Trophoblast cell (in vitro differentiated cells and primary cell): ENCODE measurements around the gene HBG2.

ENCODE experiments used
- DNase-seq, 2 donors: peaks; one replicate each; pipeline ENCODE4 v3.0.0-alpha.2; 2016
- H2AFZ ChIP-seq: 2 replicates; pipeline ENCODE4 v1.6.1; 2013; ENCODE audit warnings: low read length, moderate library complexity, mild to moderate bottlenecking; ENCODE audit not compliant: insufficient read depth, poor library complexity
- H2AK5ac ChIP-seq: 2 replicates; pipeline ENCODE4 v1.6.1; 2013; ENCODE audit warnings: mild to moderate bottlenecking, low read length
- H2BK120ac ChIP-seq: 2 replicates; pipeline ENCODE4 v1.6.1; 2013; ENCODE audit warnings: low read length, mild to moderate bottlenecking, moderate library complexity; ENCODE audit not compliant: insufficient read depth, poor library complexity
- H2BK12ac ChIP-seq: 2 replicates; pipeline ENCODE4 v1.6.1; 2013; ENCODE audit warnings: mild to moderate bottlenecking, low read length, moderate library complexity
- H2BK5ac ChIP-seq: 2 replicates; pipeline ENCODE4 v1.6.1; 2013; ENCODE audit warnings: low read length, low read depth, moderate library complexity, mild to moderate bottlenecking; ENCODE audit not compliant: poor library complexity
- H3K14ac ChIP-seq: 2 replicates; pipeline ENCODE4 v1.6.1; 2013; ENCODE audit warnings: mild to moderate bottlenecking, low read length
- H3K18ac ChIP-seq: 2 replicates; pipeline ENCODE4 v1.6.1; 2013; ENCODE audit warnings: mild to moderate bottlenecking, low read length
- H3K23ac ChIP-seq: 2 replicates; pipeline ENCODE4 v1.6.1; 2013; ENCODE audit warnings: low read length
- H3K27ac ChIP-seq: 2 replicates; pipeline ENCODE4 v1.5.1; 2013; ENCODE audit warnings: low read depth, mild to moderate bottlenecking, inconsistent platforms, low read length, moderate library complexity
- H3K27me3 ChIP-seq: 2 replicates; pipeline ENCODE4 v1.6.1; 2013; ENCODE audit warnings: inconsistent platforms, mild to moderate bottlenecking, low read length, moderate library complexity; ENCODE audit not compliant: insufficient read depth
- H3K36me3 ChIP-seq, 2 experiments: 1 replicate in 1 of 2; 2 replicates in 1 of 2; pipeline ENCODE4 v1.6.1; 2013; ENCODE audit warnings: low read length in 2 of 2, mild to moderate bottlenecking in 2 of 2, moderate library complexity in 1 of 2; ENCODE audit not compliant: insufficient read depth in 2 of 2, control insufficient read depth in 1 of 2
- H3K4ac ChIP-seq: 2 replicates; pipeline ENCODE4 v1.6.1; 2013; ENCODE audit warnings: low read depth, mild to moderate bottlenecking, low read length, moderate library complexity
- H3K4me1 ChIP-seq, 2 experiments: 1 replicate in 1 of 2; 2 replicates in 1 of 2; pipeline ENCODE4 v1.6.1; 2013; ENCODE audit warnings: low read length in 2 of 2, mild to moderate bottlenecking in 2 of 2, moderate library complexity in 1 of 2; ENCODE audit not compliant: insufficient read depth in 2 of 2, control insufficient read depth in 1 of 2
- H3K4me2 ChIP-seq: 2 replicates; pipeline ENCODE4 v1.6.1; 2013; ENCODE audit warnings: inconsistent platforms, mild to moderate bottlenecking, low read length, moderate library complexity
- H3K4me3 ChIP-seq: 2 replicates; pipeline ENCODE4 v1.5.1; 2013; ENCODE audit warnings: mild to moderate bottlenecking, low read depth, low read length, inconsistent platforms
- H3K79me1 ChIP-seq: one replicate; pipeline ENCODE4 v1.6.1; 2013; ENCODE audit warnings: low read length
- H3K79me2 ChIP-seq: 2 replicates; pipeline ENCODE4 v1.6.1; 2013; ENCODE audit warnings: low read length, mild to moderate bottlenecking; ENCODE audit not compliant: control insufficient read depth, insufficient read depth, poor library complexity
- H3K9ac ChIP-seq: 2 replicates; pipeline ENCODE4 v1.6.1; 2013; ENCODE audit warnings: mild to moderate bottlenecking, low read length
- H3K9me3 ChIP-seq: 2 replicates; pipeline ENCODE4 v1.6.1; 2013; ENCODE audit warnings: low read depth, mild to moderate bottlenecking, control low read depth, inconsistent platforms, low read length; ENCODE audit not compliant: insufficient read depth
- H4K12ac ChIP-seq: 2 replicates; pipeline ENCODE4 v1.6.1; 2013; ENCODE audit warnings: low read depth, mild to moderate bottlenecking, low read length, moderate library complexity
- H4K8ac ChIP-seq: 2 replicates; pipeline ENCODE4 v1.6.1; 2013; ENCODE audit warnings: low read depth, mild to moderate bottlenecking, low read length, moderate library complexity
- H4K91ac ChIP-seq: one replicate; pipeline ENCODE4 v1.6.1; 2013; ENCODE audit warnings: low read depth, mild to moderate bottlenecking, low read length, moderate library complexity
- WGBS: extraction: QIAGEN DNeasy Blood & Tissue Kit; methylation state at CpG from one replicate; pipeline ENCODE4 v1.1.7; 2013; ENCODE audit warnings: missing lambda C conversion rate; ENCODE audit not compliant: insufficient read length, insufficient coverage; ENCODE audit errors: extremely low coverage; 5-methylcytosine and 5-hydroxymethylcytosine counted together

The HBG2 gene

DNA sequence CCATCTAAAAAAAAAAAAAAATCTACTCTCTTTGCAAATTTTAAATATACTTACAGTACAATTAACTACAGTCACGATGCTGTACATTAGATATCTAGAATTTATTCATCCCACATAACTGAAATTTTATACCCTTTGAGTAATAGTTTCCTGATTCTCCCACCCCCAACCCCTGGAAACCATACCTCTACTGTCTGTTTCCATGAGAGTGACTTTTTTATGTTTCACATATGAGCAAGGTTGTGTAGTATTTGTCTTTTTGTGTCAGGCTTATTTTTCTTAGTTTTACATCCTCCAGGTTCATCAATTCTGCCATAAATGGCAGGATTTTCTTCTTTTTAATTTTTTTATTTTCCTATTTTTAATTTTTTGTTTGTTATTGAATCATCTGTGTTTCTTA lies 30.9 kb downstream of the HBG2 start:
- no peak overlapping the region for H4K91ac ChIP-seq
- no peaks in the 10 kb centered on the region for H3K27me3 ChIP-seq
- H2BK12ac ChIP-seq, result no peak overlapping the region
- H3K79me2 ChIP-seq, result no peaks in the 10 kb centered on the region
- no peak overlapping the region for H4K12ac ChIP-seq
- no peak overlapping the region for H3K4me2 ChIP-seq
- H3K18ac ChIP-seq, result no peak overlapping the region
- no peak overlapping the region for H3K27ac ChIP-seq
- DNase-seq, result no peak
- no peak overlapping the region for H2AFZ ChIP-seq
- H3K36me3 ChIP-seq, result no peaks in the 10 kb centered on the region
- H3K4me3 ChIP-seq, result no peak overlapping the region
- peaks cover 2% of the 10 kb centered on the region for H3K9me3 ChIP-seq
- H3K4me1 ChIP-seq, result no peaks in the 10 kb centered on the region
- H2AK5ac ChIP-seq, result no peak overlapping the region
- no CpG with 5 or more reads among the region's 1 CpG for WGBS
- H3K14ac ChIP-seq, result no peak overlapping the region
- H2BK120ac ChIP-seq, result no peak overlapping the region
- H4K8ac ChIP-seq, result no peak overlapping the region
- no peak overlapping the region for H2BK5ac ChIP-seq
- no peak overlapping the region for H3K9ac ChIP-seq
- no peak overlapping the region for H3K4ac ChIP-seq
- H3K79me1 ChIP-seq, result no peaks in the 10 kb centered on the region
- no peak overlapping the region for H3K23ac ChIP-seq

DNA sequence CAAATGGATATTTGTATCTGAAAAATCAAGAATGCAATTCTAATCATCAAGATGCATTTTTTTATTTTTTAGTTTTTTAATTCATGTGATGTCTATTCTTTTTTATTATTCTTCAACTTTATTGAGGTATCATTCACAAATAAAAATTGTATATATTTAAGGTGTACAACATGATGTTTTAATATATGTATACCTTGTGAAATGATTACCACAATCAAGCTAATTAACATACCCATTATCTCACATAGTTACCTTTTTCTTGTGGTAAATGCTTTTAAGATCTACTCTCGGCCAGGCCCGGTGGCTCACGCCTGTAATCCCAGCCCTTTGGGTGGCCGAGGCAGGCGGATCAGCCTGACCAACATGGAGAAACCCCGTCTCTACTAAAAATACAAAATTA lies 31.4 kb downstream of the HBG2 start:
- no peak overlapping the region for H2AK5ac ChIP-seq
- no peak overlapping the region for H3K23ac ChIP-seq
- no peak overlapping the region for H2BK5ac ChIP-seq
- DNase-seq, result no peak
- H2BK12ac ChIP-seq, result no peak overlapping the region
- H3K9ac ChIP-seq, result no peak overlapping the region
- no peak overlapping the region for H3K18ac ChIP-seq
- no peaks in the 10 kb centered on the region for H3K36me3 ChIP-seq
- no peaks in the 10 kb centered on the region for H3K79me1 ChIP-seq
- H2AFZ ChIP-seq, result no peak overlapping the region
- H2BK120ac ChIP-seq, result no peak overlapping the region
- no peaks in the 10 kb centered on the region for H3K27me3 ChIP-seq
- H4K8ac ChIP-seq, result no peak overlapping the region
- no peak overlapping the region for H3K4ac ChIP-seq
- peaks cover 2% of the 10 kb centered on the region for H3K9me3 ChIP-seq
- WGBS, result no CpG with 5 or more reads among the region's 6 CpGs
- no peak overlapping the region for H4K91ac ChIP-seq
- no peak overlapping the region for H3K14ac ChIP-seq
- H4K12ac ChIP-seq, result no peak overlapping the region
- no peak overlapping the region for H3K4me2 ChIP-seq
- no peaks in the 10 kb centered on the region for H3K79me2 ChIP-seq
- H3K27ac ChIP-seq, result no peak overlapping the region
- no peak overlapping the region for H3K4me3 ChIP-seq
- no peaks in the 10 kb centered on the region for H3K4me1 ChIP-seq

DNA sequence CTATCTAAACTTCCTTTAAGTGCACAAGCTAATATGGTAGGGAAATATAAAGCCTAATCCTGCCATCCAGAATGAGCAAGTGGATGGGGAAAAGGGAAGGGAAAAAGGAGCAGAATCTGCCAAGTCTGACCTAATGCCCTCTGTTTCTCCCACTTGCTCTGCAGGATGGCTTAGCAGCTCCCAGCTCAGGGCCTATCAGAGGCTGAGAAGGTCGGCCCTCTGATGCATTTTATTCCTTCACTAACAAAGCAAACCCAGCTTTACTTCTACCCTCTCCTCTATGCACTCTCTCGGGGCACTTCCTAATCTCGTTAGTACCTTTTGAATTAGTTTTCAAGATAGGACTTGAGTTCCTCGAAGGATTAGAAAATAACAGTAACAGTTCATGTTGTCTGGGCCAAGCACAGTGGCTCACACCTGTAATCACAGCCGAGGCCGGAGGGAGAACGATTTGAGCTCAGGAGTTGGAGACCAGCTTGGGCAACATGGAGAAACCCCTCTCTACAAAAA lies 44.1 kb downstream of the HBG2 start:
- Histone ChIP-seq H4K91ac (no peak overlapping the region), H3K4me3 (no peak overlapping the region), H3K27ac (no peak overlapping the region), H3K9ac (no peak overlapping the region), H2AK5ac (no peak overlapping the region), H4K8ac (no peak overlapping the region), H2BK120ac (no peak overlapping the region), H3K27me3 (no peaks in the 10 kb centered on the region), H3K4ac (no peak overlapping the region), H3K36me3 (no peaks in the 10 kb centered on the region), H3K18ac (no peak overlapping the region), H3K4me2 (no peak overlapping the region), H3K79me2 (no peaks in the 10 kb centered on the region), H2BK5ac (no peak overlapping the region), H3K14ac (no peak overlapping the region), H2BK12ac (no peak overlapping the region), H3K4me1 (no peaks in the 10 kb centered on the region), H4K12ac (no peak overlapping the region), H3K9me3 (no peaks in the 10 kb centered on the region), H3K23ac (no peak overlapping the region), H2AFZ (no peak overlapping the region), H3K79me1 (no peaks in the 10 kb centered on the region)
- WGBS, result no CpG with 5 or more reads among the region's 7 CpGs
- DNase-seq, result no peak

DNA sequence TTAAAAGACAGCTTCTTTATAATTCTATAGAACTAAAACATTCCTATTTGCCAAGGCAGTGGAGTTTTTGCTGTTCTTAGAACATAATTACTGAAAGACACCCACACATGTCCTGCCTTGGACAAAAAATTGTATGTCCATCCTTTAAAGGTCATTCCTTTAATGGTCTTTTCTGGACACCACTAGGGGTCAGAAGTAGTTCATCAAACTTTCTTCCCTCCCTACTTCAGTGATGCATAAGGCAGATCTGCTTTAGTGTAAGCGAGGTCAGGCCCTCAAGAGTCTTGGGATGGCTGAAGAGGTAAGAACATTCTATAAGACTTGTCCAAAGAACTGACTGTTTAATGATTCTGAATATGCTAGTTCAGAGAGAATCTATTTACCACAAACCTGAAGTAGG lies 49.8 kb downstream of the HBG2 start:
- no peaks in the 10 kb centered on the region for H3K4me1 ChIP-seq
- H2AFZ ChIP-seq, result no peak overlapping the region
- H3K27ac ChIP-seq, result no peak overlapping the region
- H4K8ac ChIP-seq, result no peak overlapping the region
- H4K91ac ChIP-seq, result no peak overlapping the region
- no peak overlapping the region for H4K12ac ChIP-seq
- H3K4me2 ChIP-seq, result no peak overlapping the region
- no peak overlapping the region for H2BK12ac ChIP-seq
- no peak overlapping the region for H2BK120ac ChIP-seq
- H3K36me3 ChIP-seq, result no peaks in the 10 kb centered on the region
- no peak overlapping the region for H2AK5ac ChIP-seq
- no CpG with 5 or more reads among the region's 1 CpG for WGBS
- no peak overlapping the region for H3K9ac ChIP-seq
- H3K4me3 ChIP-seq, result no peak overlapping the region
- peak; percentile 16 to 76 for DNase-seq
- H2BK5ac ChIP-seq, result no peak overlapping the region
- H3K9me3 ChIP-seq, result no peaks in the 10 kb centered on the region
- H3K27me3 ChIP-seq, result no peaks in the 10 kb centered on the region
- H3K4ac ChIP-seq, result no peak overlapping the region
- no peaks in the 10 kb centered on the region for H3K79me2 ChIP-seq
- H3K23ac ChIP-seq, result no peak overlapping the region
- H3K18ac ChIP-seq, result no peak overlapping the region
- H3K14ac ChIP-seq, result no peak overlapping the region
- H3K79me1 ChIP-seq, result no peaks in the 10 kb centered on the region
